HG03432 (cell line): Measurements from ENCODE around the gene MOB3B.

Experiments
- ATAC-seq: cut with Tn5 transposase; IDR thresholded peaks from one replicate; pipeline ENCODE4 v1.9.1; 2021; ENCODE audit warnings: mild to moderate bottlenecking, moderate library complexity; ENCODE audit not compliant: unreplicated experiment

MOB3B gene

DNA sequence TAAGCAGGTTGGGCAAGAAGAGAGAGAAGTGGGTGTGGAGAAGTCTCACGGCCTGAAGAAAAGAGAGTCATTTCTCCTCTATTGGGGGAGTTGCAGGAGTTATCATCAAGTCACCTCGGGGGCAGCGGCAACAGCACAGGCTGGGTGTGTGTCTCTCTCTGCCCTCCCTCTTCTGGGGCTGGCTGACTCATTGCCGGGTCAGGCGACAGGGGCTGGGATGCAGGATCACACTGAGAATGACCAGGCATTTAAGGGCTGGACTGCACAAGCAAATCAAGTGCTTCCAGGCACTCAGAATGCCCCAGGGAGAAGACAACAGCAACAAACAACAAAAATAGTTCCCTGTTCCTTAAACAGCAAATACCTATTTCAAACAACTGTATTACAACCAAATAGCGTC is 226.4 kb downstream of the MOB3B start:
- ATAC-seq = no peak

DNA sequence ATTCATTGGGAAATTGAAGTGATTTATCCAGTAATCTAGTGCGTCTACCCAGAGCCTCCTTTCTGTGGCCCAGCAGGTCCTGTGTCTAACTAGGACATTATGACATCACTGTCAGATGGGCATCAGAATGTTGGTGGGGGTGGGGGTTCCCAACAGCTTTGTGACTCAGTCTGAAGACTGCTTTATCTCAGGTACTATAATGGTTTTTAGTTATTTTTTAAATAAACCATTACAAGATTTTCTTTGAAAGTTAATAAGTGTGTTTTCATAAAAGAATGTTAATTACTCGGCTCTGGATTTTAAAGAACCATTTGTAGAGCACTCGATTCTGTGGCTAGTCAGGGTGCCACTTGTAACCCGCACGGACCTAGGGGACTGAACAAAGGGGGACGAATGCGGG is 232.6 kb downstream of the MOB3B start, which contains the start of gene EQTN:
TSS of gene EQTN (minus strand) at position 101 of the 400 bp plus-strand sequence. CDS start at position 6, 95 bp downstream.
- ATAC-seq = no peak

DNA sequence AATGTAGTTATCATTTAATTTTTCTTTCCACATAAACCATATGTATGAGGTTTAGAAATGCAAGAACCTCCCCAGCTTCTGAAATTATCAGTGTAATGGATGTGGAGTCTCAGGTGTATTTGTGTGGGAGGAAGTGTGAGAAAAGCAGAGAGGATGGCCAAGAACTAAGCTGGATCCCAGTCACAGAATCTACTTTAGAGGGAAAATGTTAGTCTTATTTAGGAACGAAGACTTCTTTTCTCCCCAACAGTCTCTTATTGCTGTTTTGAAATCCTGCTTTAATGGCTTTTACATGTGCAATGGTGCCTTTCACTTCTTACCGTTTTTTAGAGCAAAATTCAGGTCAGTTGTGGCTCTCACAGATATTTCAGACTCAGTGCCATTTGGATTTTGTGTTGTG is 235.6 kb downstream of the MOB3B start:
- no peak for ATAC-seq

DNA sequence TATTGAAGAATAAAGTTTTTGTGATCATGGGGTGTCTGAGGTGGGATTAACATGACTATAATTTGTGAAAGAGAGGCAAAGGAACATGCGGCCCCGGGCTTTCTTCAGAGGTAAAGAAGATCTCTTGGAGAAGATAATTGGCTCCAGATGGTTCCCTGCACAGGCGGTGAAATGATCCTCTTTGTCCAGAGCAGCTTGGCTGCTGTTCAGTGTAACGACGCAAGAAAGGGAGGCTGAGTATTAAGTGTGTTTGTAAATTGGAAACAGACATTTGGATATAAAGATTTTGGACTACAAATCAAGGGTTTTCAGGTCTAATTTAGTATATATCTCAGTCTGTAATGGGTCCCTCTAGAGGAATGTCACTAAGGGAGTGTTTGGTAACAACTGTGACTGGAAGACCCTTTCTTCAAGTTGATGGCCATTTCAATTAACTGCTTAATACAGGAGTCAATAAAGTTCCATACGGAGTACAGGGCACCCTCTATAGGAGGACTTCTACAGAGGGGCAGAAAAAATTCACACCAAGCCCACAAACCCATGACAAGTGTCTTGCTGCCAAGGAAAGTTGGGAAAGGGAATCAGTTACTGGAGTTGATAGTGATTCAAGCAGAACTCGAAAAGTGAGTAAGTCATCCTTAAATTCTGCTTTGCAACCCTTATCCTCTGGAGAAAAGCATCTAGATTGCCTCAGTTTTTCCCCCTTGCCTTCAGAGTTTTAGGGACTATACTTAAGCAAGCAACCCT is 236.8 kb downstream of the MOB3B start:
- ATAC-seq = no peak

DNA sequence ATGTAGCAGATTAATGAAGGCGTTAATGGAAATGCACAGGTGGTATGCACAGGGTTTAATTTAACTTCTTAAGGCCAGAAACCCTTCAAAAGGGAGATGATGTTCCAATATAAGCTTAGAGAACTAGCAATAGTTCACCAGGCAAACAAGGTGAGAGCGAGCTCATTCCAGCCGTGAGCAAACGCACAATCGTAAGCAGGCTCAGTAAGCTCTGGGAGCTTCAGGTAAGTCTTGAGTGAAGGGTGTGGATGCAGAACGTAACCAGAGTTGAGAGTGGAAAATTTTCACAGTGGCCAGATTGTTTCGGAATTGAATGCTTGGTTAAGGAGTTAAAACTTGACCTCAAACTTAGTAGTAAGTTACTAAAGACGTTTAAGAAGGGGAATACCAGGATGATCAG is 238.3 kb downstream of the MOB3B start:
- no peak for ATAC-seq

DNA sequence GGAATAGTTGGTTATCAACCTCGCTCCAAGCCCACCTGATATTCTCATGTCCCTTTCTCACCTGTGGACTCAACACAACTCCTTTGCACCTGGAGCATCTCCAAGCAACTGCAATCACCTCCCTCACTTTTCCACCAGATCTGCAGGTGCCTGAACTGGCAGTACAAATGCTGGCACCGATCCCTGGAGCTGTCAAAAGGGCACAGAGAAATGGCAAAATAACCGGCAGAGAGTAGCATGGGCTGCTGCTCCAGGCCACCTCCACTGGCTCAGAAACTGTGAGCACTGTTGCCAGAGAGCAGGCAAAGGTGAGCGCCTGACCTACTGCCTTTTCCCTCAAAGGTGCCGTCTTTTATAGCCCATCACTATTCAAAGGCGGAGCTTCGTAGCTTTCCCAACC is 247.3 kb downstream of the MOB3B start:
- no peak for ATAC-seq

DNA sequence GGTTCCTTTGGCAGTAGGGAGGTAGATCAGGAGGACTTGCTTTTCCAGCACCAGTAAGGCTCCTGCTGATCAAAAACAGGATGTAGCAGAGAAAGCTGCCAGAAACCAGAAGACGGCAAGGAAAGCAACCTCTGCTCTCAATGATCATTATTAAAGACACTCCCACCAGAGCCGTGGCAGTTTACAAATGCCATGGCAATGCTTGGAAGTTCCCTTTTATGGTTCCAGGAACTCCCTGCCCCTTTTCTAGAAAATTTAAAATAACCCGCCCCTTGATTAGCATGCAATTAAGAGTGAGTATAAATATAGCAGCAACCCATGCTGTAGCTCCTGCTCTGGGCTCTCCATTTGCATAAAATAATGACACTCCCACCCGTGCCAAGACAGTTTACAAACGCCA is 248.8 kb downstream of the MOB3B start:
- no peak for ATAC-seq

DNA sequence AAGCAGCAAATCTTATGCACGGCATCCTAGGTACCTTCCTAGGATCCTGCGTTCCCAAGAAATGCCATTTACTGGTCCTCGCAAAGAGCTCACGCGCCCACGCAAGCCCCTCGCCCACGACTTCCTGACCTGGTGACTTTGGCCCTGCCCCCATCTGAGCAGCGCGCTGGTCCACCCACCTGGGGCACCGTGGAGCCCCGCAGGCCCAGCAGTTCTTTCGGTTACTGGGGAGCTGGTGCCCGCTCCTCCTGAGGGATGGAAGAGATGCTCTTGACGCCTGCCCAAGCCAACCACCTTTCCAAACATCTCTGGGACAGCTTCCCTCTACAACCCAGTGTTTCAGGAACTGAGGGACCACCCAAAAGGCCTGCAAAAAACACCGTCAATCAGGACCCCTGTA is 249.4 kb downstream of the MOB3B start:
- no peak for ATAC-seq

DNA sequence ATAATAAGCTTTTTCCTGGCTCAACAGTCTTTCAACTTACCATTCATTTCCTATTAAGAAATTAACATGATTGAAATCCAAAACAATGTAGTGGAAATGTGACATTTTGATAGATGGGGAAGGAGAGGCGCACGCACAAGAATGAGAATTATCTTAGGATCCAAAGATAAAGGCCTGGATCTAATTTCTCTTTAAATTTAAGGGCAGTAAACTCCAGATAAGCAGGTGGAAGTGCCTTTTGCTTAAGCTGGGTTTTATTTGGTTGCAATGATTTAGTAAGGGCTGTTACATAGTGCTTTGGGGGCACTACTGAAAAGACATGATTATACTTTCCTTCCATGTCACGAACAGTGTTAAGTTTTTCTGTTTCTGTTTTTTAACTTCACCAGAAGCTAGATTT is 250.0 kb downstream of the MOB3B start:
- ATAC-seq = no peak

DNA sequence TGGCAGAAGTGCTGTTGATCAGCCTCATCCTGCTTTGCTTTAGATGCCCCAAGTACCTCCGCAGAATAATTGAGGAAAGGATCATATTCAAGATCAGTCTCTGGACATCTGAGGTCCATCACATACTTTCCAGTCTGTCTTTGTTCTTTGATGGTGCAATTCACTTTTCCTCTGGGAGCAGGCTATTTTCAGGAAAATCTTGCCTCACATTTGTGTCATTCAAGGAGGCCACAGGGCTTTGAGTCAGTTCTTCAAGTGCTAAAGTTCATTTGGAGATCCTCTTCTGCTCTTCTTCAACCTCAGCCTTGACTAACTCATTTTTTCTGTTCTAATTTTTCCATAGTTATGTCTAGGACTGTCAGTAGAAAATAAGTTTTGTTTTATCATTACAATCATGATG is 251.2 kb downstream of the MOB3B start:
- ATAC-seq = no peak

DNA sequence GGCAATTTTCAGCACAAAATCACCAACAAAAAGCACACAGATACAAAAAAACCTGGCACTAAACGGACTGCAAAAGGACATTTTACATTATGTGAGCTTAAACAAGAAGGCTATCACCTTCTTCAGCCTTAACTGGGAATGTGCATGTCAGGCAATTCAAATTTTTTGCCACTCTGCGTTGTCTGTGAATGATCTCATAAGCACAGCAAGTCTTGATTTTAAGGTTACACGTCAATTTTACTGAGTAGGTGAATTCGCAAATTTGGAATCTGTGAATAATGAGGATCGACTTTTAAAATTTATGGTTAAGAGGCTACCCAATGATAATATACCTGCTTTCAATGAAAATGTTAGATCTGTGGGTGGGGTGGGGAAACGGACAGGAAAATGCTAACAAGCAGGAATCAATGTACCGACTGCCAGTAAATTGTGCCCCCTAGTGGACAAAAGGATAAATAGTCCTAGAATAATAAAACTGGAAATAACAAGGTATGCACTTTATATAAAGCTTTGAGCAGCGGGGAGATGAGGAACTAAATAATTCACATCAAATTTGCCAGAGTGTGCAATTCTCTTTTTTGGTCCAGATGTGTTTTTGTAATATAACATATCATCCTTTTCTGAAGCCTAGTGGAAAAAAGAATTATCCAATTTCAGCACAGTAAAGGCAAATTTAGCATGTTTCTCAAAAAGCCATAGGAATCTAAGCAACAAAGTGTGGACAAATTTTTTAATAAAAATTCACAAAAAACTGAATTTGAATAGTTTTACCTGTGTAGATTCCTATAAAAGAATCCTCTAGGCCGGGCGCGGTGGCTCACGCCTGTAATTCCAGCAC is 253.2 kb downstream of the MOB3B start:
- ATAC-seq = peak; percentile 71
